GM19023 (cell line): Measurements from ENCODE around the gene COG5.

Source experiments
- ATAC-seq: cut with Tn5 transposase; IDR thresholded peaks from one replicate; pipeline ENCODE4 v1.9.1; 2021; ENCODE audit warnings: mild to moderate bottlenecking, moderate library complexity; ENCODE audit not compliant: unreplicated experiment

COG5 gene

GRCh38 chr7:107526672-107527071 is 37.0 kb downstream of the COG5 start:
- no peak for ATAC-seq

- ATAC-seq: no peak
These were observed 56.9 kb downstream of the COG5 start for GRCh38 chr7:107506674-107507339.

GRCh38 chr7:107505997-107506673 is 57.6 kb downstream of the COG5 start:
- no peak for ATAC-seq

GRCh38 chr7:107505362-107505761 is 58.4 kb downstream of the COG5 start:
- ATAC-seq: no peak

- no peak for ATAC-seq
These were observed 60.0 kb downstream of the COG5 start for GRCh38 chr7:107503687-107504086.

GRCh38 chr7:107502797-107503196 is 60.9 kb downstream of the COG5 start:
- ATAC-seq: no peak

GRCh38 chr7:107502154-107502553 is 61.6 kb downstream of the COG5 start:
- ATAC-seq: no peak

GRCh38 chr7:107501593-107501992 is 62.1 kb downstream of the COG5 start:
- ATAC-seq: no peak

GRCh38 chr7:107499731-107500130 is 64.0 kb downstream of the COG5 start:
- ATAC-seq: no peak

GRCh38 chr7:107495516-107495915 is 68.2 kb downstream of the COG5 start:
- no peak for ATAC-seq

GRCh38 chr7:107494884-107495283 is 68.8 kb downstream of the COG5 start:
- no peak for ATAC-seq

GRCh38 chr7:107494315-107494751 is 69.4 kb downstream of the COG5 start:
- no peak for ATAC-seq

- no peak for ATAC-seq
These were observed 70.8 kb downstream of the COG5 start for GRCh38 chr7:107492875-107493274.

GRCh38 chr7:107486041-107486440 is 77.7 kb downstream of the COG5 start:
- no peak for ATAC-seq

- no peak for ATAC-seq
These were observed 81.1 kb downstream of the COG5 start for GRCh38 chr7:107482571-107482970.

GRCh38 chr7:107480932-107481331 is 82.8 kb downstream of the COG5 start:
- ATAC-seq: no peak

GRCh38 chr7:107479303-107479702 is 84.4 kb downstream of the COG5 start:
- no peak for ATAC-seq

GRCh38 chr7:107474104-107474521 is 89.6 kb downstream of the COG5 start:
- no peak for ATAC-seq

GRCh38 chr7:107472116-107472515 is 91.6 kb downstream of the COG5 start:
- no peak for ATAC-seq

- no peak for ATAC-seq
These were observed 92.2 kb downstream of the COG5 start for GRCh38 chr7:107471292-107472070.

GRCh38 chr7:107469929-107470328 is 93.8 kb downstream of the COG5 start, which contains the start of gene GPR22:
TSS of gene GPR22 (plus strand) at chr7:107470057. CDS start at chr7:107474061, 4,004 bp downstream.
- ATAC-seq: no peak

- ATAC-seq: no peak
These were observed 94.9 kb downstream of the COG5 start for GRCh38 chr7:107468824-107469223.
